HG02678 (cell line): ENCODE measurements around the gene UGT1A5.

Experiments used
- ATAC-seq: cut with Tn5 transposase; IDR thresholded peaks from one replicate; pipeline ENCODE4 v1.9.1; 2021; ENCODE audit warnings: mild to moderate bottlenecking, moderate library complexity; ENCODE audit not compliant: unreplicated experiment

UGT1A5 gene

GRCh38 chr2:233712611-233713261, at the start of gene UGT1A5:
Gene UGT1A5 (plus strand): TSS chr2:233712907. CDS start chr2:233712992, 85 bp downstream.
- no peak for ATAC-seq

GRCh38 chr2:233663911-233664310, 48.8 kb upstream of the UGT1A5 start:
- ATAC-seq = no peak

GRCh38 chr2:233668605-233669260, 44.0 kb upstream of the UGT1A5 start:
- no peak for ATAC-seq

GRCh38 chr2:233671290-233672161, 41.2 kb upstream of the UGT1A5 start, which contains the start of gene UGT1A9:
Gene UGT1A9 (plus strand): TSS chr2:233671898. CDS start chr2:233671935, 37 bp downstream.
- no peak for ATAC-seq

- no peak for ATAC-seq
Observed at GRCh38 chr2:233672886-233673285, 39.8 kb upstream of the UGT1A5 start.

GRCh38 chr2:233673896-233674295, 38.8 kb upstream of the UGT1A5 start:
- no peak for ATAC-seq

GRCh38 chr2:233674314-233674713, 38.4 kb upstream of the UGT1A5 start:
- ATAC-seq = no peak

GRCh38 chr2:233674995-233675394, 37.7 kb upstream of the UGT1A5 start:
- no peak for ATAC-seq

GRCh38 chr2:233676046-233676445, 36.7 kb upstream of the UGT1A5 start:
- ATAC-seq = no peak

- ATAC-seq = no peak
Observed at GRCh38 chr2:233679196-233679595, 33.5 kb upstream of the UGT1A5 start.

- ATAC-seq = no peak
Observed at GRCh38 chr2:233680361-233681045, 32.2 kb upstream of the UGT1A5 start.

- no peak for ATAC-seq
Observed at GRCh38 chr2:233681521-233682099, 31.1 kb upstream of the UGT1A5 start, which contains the start of gene UGT1A7. Gene UGT1A7 (plus strand): TSS chr2:233681901. CDS start chr2:233681938, 37 bp downstream.

GRCh38 chr2:233684640-233685039, 28.1 kb upstream of the UGT1A5 start:
- ATAC-seq = no peak

- ATAC-seq = no peak
Observed at GRCh38 chr2:233686928-233687327, 25.8 kb upstream of the UGT1A5 start.

GRCh38 chr2:233688341-233688740, 24.4 kb upstream of the UGT1A5 start:
- ATAC-seq = no peak

GRCh38 chr2:233689031-233689430, 23.7 kb upstream of the UGT1A5 start:
- no peak for ATAC-seq

- no peak for ATAC-seq
Observed at GRCh38 chr2:233689501-233689900, 23.2 kb upstream of the UGT1A5 start.

- no peak for ATAC-seq
Observed at GRCh38 chr2:233690444-233690843, 22.3 kb upstream of the UGT1A5 start.

- ATAC-seq = no peak
Observed at GRCh38 chr2:233691443-233692433, 21.0 kb upstream of the UGT1A5 start.
